ENCODE data around the gene AGBL3. TPM values are rescaled to one million over a fixed set of nuclear protein-coding genes. Genes with fewer than 3 reads are reported as not detected.

AGBL3 gene
- total RNA-seq, result 0.56 and 3.0 TPM in 2 replicates

DNA sequence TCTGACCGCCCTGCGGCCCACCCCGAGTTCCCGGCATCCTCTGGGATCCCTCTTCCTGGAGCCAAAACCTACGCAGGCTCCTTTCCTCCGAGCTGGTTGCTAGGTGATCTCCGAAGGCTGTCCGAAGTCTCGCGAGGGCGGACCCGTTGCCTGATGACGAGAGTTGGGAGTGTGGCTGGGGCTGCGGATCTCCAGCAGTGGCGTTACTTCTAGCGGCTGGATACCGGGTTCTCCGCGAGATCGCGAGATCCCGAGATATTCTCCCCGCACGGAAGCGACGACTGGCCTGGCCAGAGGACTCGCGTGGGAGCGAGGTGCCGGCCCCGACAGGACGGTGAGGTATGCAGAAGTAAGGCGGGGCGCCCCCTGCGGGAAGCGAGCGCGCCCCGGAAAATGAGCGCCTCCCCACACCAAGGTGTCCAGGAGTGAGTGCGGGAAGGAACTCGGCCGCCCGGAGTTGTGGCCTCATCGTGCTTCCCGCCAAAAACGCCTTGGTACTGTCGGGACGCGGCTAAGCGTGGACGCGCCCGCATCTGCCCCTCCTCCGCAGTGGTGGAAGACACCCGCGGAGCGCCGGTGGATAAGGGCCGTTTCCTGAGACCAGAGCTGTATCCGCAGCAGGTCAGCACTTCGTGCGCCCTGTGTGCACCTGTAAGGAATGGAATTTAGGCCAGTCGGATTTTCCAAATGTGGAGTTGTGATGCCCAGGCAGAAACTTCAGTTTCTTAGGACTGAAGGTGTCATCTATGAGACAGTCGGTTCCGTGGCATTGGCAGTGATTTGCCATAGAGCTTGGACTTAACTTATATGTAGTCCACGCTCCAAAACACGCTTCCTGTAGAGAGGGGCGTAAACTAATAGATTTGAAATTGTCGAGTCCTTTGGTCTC lies at the start of gene AGBL3:
Gene AGBL3, plus strand, starts transcription at position 146 of the 889 bp plus-strand sequence. CDS start 1,426 bp downstream, outside the sequence.

DNA sequence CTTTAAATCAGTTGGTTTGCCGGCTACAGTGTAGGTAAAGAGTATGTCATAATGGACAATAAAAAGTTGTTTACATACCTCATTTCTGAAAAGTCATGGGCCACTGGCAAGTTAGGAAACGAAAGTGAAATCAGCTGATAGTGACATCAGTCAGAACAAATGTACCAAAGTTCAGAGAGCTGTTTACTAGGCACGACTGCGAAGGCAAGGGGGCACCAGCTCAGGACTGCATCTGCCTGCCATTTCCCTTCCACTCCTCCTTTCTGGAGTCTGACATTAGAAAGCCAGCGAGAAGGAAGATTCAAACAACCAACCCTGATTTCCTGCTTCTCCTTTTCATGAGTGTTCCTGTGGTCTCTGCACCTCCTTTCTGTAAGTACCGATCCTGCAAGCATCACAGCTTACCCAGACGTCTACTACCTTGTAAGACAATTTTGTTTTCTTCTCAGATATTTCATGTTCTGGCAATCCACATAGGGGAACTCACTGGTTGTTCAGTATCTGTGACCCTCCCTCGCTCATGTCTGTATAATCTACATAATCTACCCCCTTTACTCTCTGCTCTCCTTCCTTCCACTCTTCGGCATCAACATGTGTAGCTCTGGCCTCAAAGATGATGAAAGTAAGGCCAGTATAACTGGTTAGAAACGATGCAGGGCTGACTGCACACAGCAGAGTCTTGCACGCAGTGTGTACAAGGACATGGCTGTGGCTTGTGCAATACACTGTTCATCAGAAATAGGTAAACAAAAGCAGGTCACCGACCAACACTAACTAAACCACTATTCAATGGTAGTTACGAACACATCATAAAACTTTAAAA lies 161.8 kb downstream of the AGBL3 start, which contains the start of gene TMEM140:
Gene TMEM140, plus strand, starts transcription at position 174 of the 823 bp plus-strand sequence. CDS start 16,370 bp downstream, outside the sequence.

DNA sequence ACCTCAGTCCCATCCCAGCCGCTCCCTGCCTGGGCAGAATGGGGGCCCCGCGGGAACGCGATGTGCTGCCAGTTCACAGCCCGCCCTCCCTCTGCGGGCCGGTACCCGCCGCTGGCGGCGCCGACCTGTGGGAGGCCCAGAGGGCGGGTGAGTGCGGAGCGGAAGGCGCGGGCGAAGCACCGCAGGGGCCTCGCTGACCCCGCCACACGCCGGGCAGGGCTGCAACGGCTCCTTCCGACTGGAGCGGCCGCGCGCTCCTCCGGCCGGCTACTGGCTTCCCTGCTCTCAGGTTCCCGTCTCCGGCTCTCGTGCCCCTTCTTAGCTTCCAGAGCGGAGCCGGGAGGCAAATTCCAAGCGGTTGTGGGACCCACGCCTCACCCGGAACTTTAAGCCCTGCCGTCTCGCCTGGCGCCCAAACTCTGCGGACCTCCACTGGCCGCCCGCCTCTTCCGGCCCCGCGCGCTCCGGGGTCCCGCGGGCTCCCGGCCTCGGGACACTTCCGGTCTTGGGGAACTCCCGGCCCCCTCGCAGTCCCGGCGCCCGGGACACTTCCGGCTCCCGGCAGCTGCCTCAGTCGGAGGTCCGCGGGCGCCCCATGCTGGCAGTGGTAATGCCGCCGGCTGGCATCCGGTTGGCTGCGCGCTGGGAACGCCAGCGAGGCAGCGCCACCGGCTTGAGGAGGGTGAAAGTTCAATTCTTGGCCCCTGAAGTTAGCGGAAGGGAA lies 184.1 kb downstream of the AGBL3 start, which contains the start of gene CYREN:
Gene CYREN, minus strand, starts transcription at position 434 of the 724 bp plus-strand sequence. CDS start 1,785 bp downstream, outside the sequence.

Other genes with a start within 250 kb of the AGBL3 start
- gene CALD1, start 206.9 kb upstream of the AGBL3 start, total RNA-seq, result 94.7 and 125 TPM in 2 replicates
- not detected in 2 replicates for gene TMEM140, start 161.6 kb downstream of the AGBL3 start, total RNA-seq
- gene CYREN, start 184.2 kb downstream of the AGBL3 start, total RNA-seq, result 38.6 and 39.8 TPM in 2 replicates
- 10.8 and 16.7 TPM in 2 replicates for gene WDR91, start 225.0 kb downstream of the AGBL3 start, total RNA-seq
- not detected in 2 replicates for gene STRA8, start 247.3 kb downstream of the AGBL3 start, total RNA-seq